Psoas muscle (tissue), 8 donors: Measurements from ENCODE around the gene IDH3G. TPM values are rescaled to one million over a fixed set of nuclear protein-coding genes. Genes with fewer than 3 reads are reported as not detected.

Source experiments
- ATAC-seq, 4 donors: fragments of 200-7000 bp; cut with Tn5 transposase; one replicate each; pipeline ENCODE4 v1.9.1; 2020; ENCODE audit warnings: moderate library complexity in 3 of 4, mild to moderate bottlenecking in 2 of 4
- DNase-seq, 2 donors: peaks; one replicate each; pipeline ENCODE4 v3.0.0-alpha.2; 2020
- H3K27ac ChIP-seq: fragments of 200-600 bp; one replicate; pipeline ENCODE4 v1.8.0; 2022
- H3K27me3 ChIP-seq, 3 donors: fragments of 200-600 bp in 1 of 3; one replicate each; pipeline versions ENCODE4 v1.6.1 to v1.8.0; 2013 to 2022; ENCODE audit warnings: low read length in 2 of 3, mild to moderate bottlenecking in 2 of 3, moderate library complexity in 1 of 3; ENCODE audit not compliant: insufficient read depth in 3 of 3
- H3K36me3 ChIP-seq, 2 donors: fragments of 200-600 bp in 1 of 2; one replicate each; pipeline versions ENCODE4 v1.6.1 to v1.8.0; 2013 to 2022; ENCODE audit warnings: low read depth in 1 of 2, mild to moderate bottlenecking in 1 of 2, moderate library complexity in 1 of 2; ENCODE audit not compliant: insufficient read depth in 1 of 2
- H3K4me1 ChIP-seq: fragments of 200-600 bp; one replicate; pipeline ENCODE4 v1.8.0; 2022
- H3K4me3 ChIP-seq: fragments of 200-600 bp; one replicate; pipeline ENCODE4 v1.8.0; 2022; ENCODE audit warnings: mild to moderate bottlenecking
- H3K9me3 ChIP-seq: fragments of 200-600 bp; one replicate; pipeline ENCODE4 v1.8.0; 2022
- WGBS, 3 donors: extraction: QIAGEN DNeasy Blood & Tissue Kit; methylation state at CpG; one replicate each; pipeline versions ENCODE4 v1.1.6 to v1.1.7; 2013; 5-methylcytosine and 5-hydroxymethylcytosine counted together
- intact Hi-C, 2 donors: fragments of 100-400 bp; cut with DNase I; formaldehyde crosslinking; loops; one replicate each; pipeline versions ENCODE4 v1.11.0 to v1.14.2; 2022
- polyA plus RNA-seq, 3 donors: library from polyadenylated mRNA; stranded (reverse); fragments of 200-250 nt; gene quantifications; one replicate each; pipeline ENCODE4 v1.2.3, GENCODE V29; 2013
- total RNA-seq, 4 donors: library from RNA; stranded (reverse); fragmentation: NEBNext Ultra II Directional in 2 of 4; extraction: Animal tissue kit (Norgen Biotek cat#: 25700) in 2 of 4; gene quantifications; one replicate each; pipeline versions ENCODE4 v1.2.1 to v1.2.4, GENCODE V29; 2021 to 2023
- TF ChIP-seq, protein P1 (sequence below): fragments of 200-600 bp; IDR thresholded peaks from one replicate; pipeline ENCODE4 v1.8.0; 2022; ENCODE audit warnings: antibody characterized with exemption
- donor health status: healthy with polysubstance abuse.
- donor health status: DM: no; HTN: no; CAD: no; lungs with moderate emphysema.
- donor health status: Bipolar disorder and iron deficiency.
- donor health status: healthy.
- donor health status: DM: yes; HTN: yes; CAD: no.
- donor health status: DM: no; HTN: no; CAD: no.
- donor health status: DM: no; HTN: no; CAD: no.
- donor health status: DM: yes; HTN: yes; CAD: no.

The IDH3G gene
- total and polyA plus RNA-seq, 7 donors = 25.0 to 56.9 (median 50.5) TPM

DNA sequence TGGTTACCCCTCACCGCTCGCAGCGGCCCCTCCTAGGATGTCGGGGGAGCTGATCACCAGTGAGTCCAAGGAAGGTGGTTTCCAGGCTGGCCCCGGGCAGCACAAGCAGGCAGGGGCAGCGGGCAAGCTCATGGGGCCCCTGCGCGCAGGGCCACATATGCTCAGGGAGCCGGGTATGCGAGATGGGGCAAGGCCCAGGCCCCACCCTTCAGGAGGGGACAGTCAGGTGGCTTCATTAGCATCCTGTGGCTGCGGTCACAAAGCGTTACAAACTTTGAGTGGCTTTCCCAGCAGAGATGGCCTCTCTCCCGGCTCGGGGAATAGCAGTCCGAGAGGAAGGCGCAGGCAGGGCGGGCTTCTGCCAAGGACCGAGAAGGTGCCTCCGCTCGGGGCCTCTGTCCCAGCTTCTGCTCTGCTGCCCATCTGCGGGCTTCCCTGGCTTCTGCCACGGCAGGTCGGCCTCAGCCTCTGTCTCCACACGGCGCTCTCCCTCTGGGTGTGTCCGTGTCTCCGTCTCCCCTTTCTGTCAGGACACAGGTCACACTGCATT is 56.0 kb downstream of the IDH3G start:
- H3K27me3 ChIP-seq = peaks cover 0 to 3% (median 0%) of the 10 kb centered on the region in 3 donors
- H3K9me3 ChIP-seq = no peaks in the 10 kb centered on the region
- H3K4me3 ChIP-seq = no peak overlapping the region
- TF ChIP-seq, protein P1, sequence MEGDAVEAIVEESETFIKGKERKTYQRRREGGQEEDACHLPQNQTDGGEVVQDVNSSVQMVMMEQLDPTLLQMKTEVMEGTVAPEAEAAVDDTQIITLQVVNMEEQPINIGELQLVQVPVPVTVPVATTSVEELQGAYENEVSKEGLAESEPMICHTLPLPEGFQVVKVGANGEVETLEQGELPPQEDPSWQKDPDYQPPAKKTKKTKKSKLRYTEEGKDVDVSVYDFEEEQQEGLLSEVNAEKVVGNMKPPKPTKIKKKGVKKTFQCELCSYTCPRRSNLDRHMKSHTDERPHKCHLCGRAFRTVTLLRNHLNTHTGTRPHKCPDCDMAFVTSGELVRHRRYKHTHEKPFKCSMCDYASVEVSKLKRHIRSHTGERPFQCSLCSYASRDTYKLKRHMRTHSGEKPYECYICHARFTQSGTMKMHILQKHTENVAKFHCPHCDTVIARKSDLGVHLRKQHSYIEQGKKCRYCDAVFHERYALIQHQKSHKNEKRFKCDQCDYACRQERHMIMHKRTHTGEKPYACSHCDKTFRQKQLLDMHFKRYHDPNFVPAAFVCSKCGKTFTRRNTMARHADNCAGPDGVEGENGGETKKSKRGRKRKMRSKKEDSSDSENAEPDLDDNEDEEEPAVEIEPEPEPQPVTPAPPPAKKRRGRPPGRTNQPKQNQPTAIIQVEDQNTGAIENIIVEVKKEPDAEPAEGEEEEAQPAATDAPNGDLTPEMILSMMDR = no peak
- H3K27ac ChIP-seq = no peak overlapping the region
- ATAC-seq (no peak), DNase-seq (no peak)
- WGBS, 3 donors = 87 to 96% (median 94%) methylated on average over 7 to 25 of the region's 27 CpGs
- peaks cover 0 to 37% of the 10 kb centered on the region in 2 donors for H3K36me3 ChIP-seq
- intact Hi-C loops = no loop called here
- H3K4me1 ChIP-seq = no peaks in the 10 kb centered on the region

DNA sequence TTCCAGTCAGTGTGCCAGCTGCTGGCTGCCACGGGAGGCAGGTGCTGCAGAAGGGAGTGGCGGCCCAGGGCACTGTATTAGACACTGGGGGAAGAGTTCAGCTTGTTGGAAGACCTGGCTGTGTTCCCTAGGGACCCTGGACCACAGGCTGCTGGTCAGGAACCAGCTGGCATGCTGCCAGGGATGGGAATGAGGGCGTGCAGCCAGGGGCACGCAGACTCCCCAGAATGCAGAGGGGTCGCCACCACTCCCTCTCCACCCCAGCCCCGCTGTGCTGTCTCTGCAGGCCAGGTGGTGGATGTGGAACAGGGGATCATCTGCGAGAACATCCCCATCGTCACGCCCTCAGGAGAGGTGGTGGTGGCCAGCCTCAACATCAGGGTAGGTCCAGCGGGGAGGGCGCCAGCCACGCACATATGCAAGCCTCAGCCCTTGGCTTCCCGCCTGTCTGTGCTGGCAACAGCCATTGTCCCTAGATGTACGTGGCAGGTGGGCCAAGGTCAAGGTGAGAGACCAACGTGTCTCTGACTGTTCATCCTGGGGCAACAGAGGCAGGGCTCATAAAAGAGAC is 57.2 kb downstream of the IDH3G start:
- DNase-seq (no peak), ATAC-seq (no peak)
- Histone ChIP-seq H3K4me1 (no peaks in the 10 kb centered on the region), H3K27me3 (peaks cover 0 to 3% (median 0%) of the 10 kb centered on the region in 3 donors), H3K36me3 (peaks cover 0 to 39% of the 10 kb centered on the region in 2 donors), H3K27ac (no peak overlapping the region), H3K4me3 (no peak overlapping the region), H3K9me3 (no peaks in the 10 kb centered on the region)
- 73 to 90% (median 74%) methylated on average over 10 to 15 of the region's 15 CpGs for WGBS, 3 donors
- intact Hi-C loops = no loop called here
- TF ChIP-seq, protein P1 = no peak

- intact Hi-C loops = no loop called here
- H3K9me3 ChIP-seq = no peaks in the 10 kb centered on the region
- 81 to 92% (median 87%) methylated on average over 19 to 30 of the region's 30 CpGs for WGBS, 3 donors
- TF ChIP-seq, protein P1 = no peak
- H3K36me3 ChIP-seq = peaks cover 0 to 42% of the 10 kb centered on the region in 2 donors
- DNase-seq = no peak
- H3K27me3 ChIP-seq = no peaks in the 10 kb centered on the region
- no peak overlapping the region for H3K27ac ChIP-seq
- H3K4me3 ChIP-seq = no peak overlapping the region
- H3K4me1 ChIP-seq = no peaks in the 10 kb centered on the region
- ATAC-seq = no peak
These were observed 57.9 kb downstream of the IDH3G start for GRCh38 chrX:153736071-153736820.

Other genes starting within 250 kb of the IDH3G start
- 10 to 100 TPM; 17.0 to 34.3 (median 20.6) TPM for gene CCNQ, start 195.2 kb downstream of the IDH3G start, total RNA-seq
- gene CCNQ, start 195.2 kb downstream of the IDH3G start, polyA plus RNA-seq = 10 to 100 TPM; 47.8 to 53.5 (median 48.6) TPM
- not detected for gene DUSP9, start 147.2 kb downstream of the IDH3G start, total RNA-seq
- gene DUSP9, start 147.2 kb downstream of the IDH3G start, polyA plus RNA-seq = not detected
- gene PNCK, start 120.6 kb downstream of the IDH3G start, total RNA-seq = 1 to 10 TPM in 1 of 4 donors, under 1 TPM in 3; 0.79 to 1.9 (median 0.92) TPM
- 1 to 10 TPM in 1 of 3 donors, under 1 TPM in 2; 0.21 to 1.0 (median 0.35) TPM for gene PNCK, start 120.6 kb downstream of the IDH3G start, polyA plus RNA-seq
- gene SLC6A8, start 106.4 kb downstream of the IDH3G start, total RNA-seq = 100 to 1,000 TPM in 2 of 4 donors, 10 to 100 TPM in 2; 82.2 to 256 (median 117) TPM
- 100 to 1,000 TPM in 2 of 3 donors, 10 to 100 TPM in 1; 84.9 to 209 (median 104) TPM for gene SLC6A8, start 106.4 kb downstream of the IDH3G start, polyA plus RNA-seq
- 10 to 100 TPM; 65.4 to 71.6 (median 66.0) TPM for gene BCAP31, start 70.0 kb downstream of the IDH3G start, total RNA-seq
- 10 to 100 TPM; 63.7 to 97.3 (median 72.1) TPM for gene BCAP31, start 70.0 kb downstream of the IDH3G start, polyA plus RNA-seq
- gene ABCD1, start 69.5 kb downstream of the IDH3G start, total RNA-seq = 10 to 100 TPM; 16.0 to 27.1 (median 20.9) TPM
- gene ABCD1, start 69.5 kb downstream of the IDH3G start, polyA plus RNA-seq = 10 to 100 TPM; 11.7 to 36.0 (median 15.8) TPM
- 1 to 10 TPM in 1 of 4 donors, under 1 TPM in 3; 0.27 to 1.5 (median 0.73) TPM for gene PLXNB3, start 30.1 kb downstream of the IDH3G start, total RNA-seq
- gene PLXNB3, start 30.1 kb downstream of the IDH3G start, polyA plus RNA-seq = under 1 TPM; 0.13 to 0.35 (median 0.31) TPM
- 100 to 1,000 TPM in 1 of 4 donors, 10 to 100 TPM in 3; 43.7 to 140 (median 61.4) TPM for gene SRPK3, start 13.3 kb downstream of the IDH3G start, total RNA-seq
- gene SRPK3, start 13.3 kb downstream of the IDH3G start, polyA plus RNA-seq = 10 to 100 TPM; 14.5 to 37.4 (median 23.3) TPM
- gene SSR4, start 293 bp upstream of the IDH3G start, total RNA-seq = 10 to 100 TPM; 57.2 to 86.6 (median 71.2) TPM
- gene SSR4, start 293 bp upstream of the IDH3G start, polyA plus RNA-seq = 100 to 1,000 TPM in 2 of 3 donors, 10 to 100 TPM in 1; 84.5 to 198 (median 107) TPM
- gene PDZD4, start 36.2 kb upstream of the IDH3G start, total RNA-seq = 1 to 10 TPM in 3 of 4 donors, under 1 TPM in 1; 0.50 to 2.1 (median 1.4) TPM
- 1 to 10 TPM in 1 of 3 donors, under 1 TPM in 2; 0.65 to 1.3 (median 0.79) TPM for gene PDZD4, start 36.2 kb upstream of the IDH3G start, polyA plus RNA-seq
- gene L1CAM, start 91.8 kb upstream of the IDH3G start, total RNA-seq = 1 to 10 TPM in 2 of 4 donors, under 1 TPM in 2; 0.22 to 1.5 (median 0.90) TPM
- under 1 TPM; 0.36 to 0.46 (median 0.39) TPM for gene L1CAM, start 91.8 kb upstream of the IDH3G start, polyA plus RNA-seq
- gene AVPR2, start 110.3 kb upstream of the IDH3G start, total RNA-seq = 1 to 10 TPM; 1.3 to 4.8 (median 2.0) TPM
- 1 to 10 TPM; 1.4 to 3.2 (median 2.5) TPM for gene AVPR2, start 110.3 kb upstream of the IDH3G start, polyA plus RNA-seq
- 1 to 10 TPM; 5.1 to 8.0 (median 6.4) TPM for gene ARHGAP4, start 131.9 kb upstream of the IDH3G start, total RNA-seq
- gene ARHGAP4, start 131.9 kb upstream of the IDH3G start, polyA plus RNA-seq = 1 to 10 TPM; 5.8 to 7.6 (median 6.8) TPM
- 100 to 1,000 TPM; 105 to 166 (median 115) TPM for gene NAA10, start 140.7 kb upstream of the IDH3G start, total RNA-seq
- 100 to 1,000 TPM; 168 to 203 (median 193) TPM for gene NAA10, start 140.7 kb upstream of the IDH3G start, polyA plus RNA-seq
- gene RENBP, start 150.3 kb upstream of the IDH3G start, total RNA-seq = 1 to 10 TPM; 2.9 to 4.4 (median 3.6) TPM
- 1 to 10 TPM in 2 of 3 donors, under 1 TPM in 1; 0.97 to 1.9 (median 1.4) TPM for gene RENBP, start 150.3 kb upstream of the IDH3G start, polyA plus RNA-seq
- gene HCFC1, start 177.4 kb upstream of the IDH3G start, total RNA-seq = 10 to 100 TPM; 29.8 to 50.1 (median 40.0) TPM
- gene HCFC1, start 177.4 kb upstream of the IDH3G start, polyA plus RNA-seq = 10 to 100 TPM; 15.1 to 46.5 (median 25.8) TPM
- gene TMEM187, start 178.4 kb upstream of the IDH3G start, total RNA-seq = 1 to 10 TPM; 3.2 to 7.8 (median 6.8) TPM
- gene TMEM187, start 178.4 kb upstream of the IDH3G start, polyA plus RNA-seq = 1 to 10 TPM; 2.2 to 6.7 (median 5.2) TPM
- 100 to 1,000 TPM in 2 of 4 donors, 10 to 100 TPM in 2; 56.1 to 158 (median 101) TPM for gene IRAK1, start 225.5 kb upstream of the IDH3G start, total RNA-seq
- 100 to 1,000 TPM; 127 to 368 (median 202) TPM for gene IRAK1, start 225.5 kb upstream of the IDH3G start, polyA plus RNA-seq